H1 (cell line): ENCODE measurements around the gene U2AF1L4. TPM values are rescaled to one million over a fixed set of nuclear protein-coding genes. Genes with fewer than 3 reads are reported as not detected.

ENCODE experiments used
- ATF3 ChIP-seq: IDR thresholded peaks from 2 replicates; pipeline ENCODE4 v1.6.1; 2011; ENCODE audit warnings: low read depth, mild to moderate bottlenecking, low read length; ENCODE audit not compliant: insufficient read depth
- BACH1 ChIP-seq: IDR thresholded peaks from 2 replicates; pipeline ENCODE4 v1.6.1; 2012; ENCODE audit warnings: low read length, improper control_type of control experiment
- CHD7 ChIP-seq: fragments of 300-600 bp; sonication (generic); IDR thresholded peaks from 2 replicates; pipeline ENCODE4 v1.7.1; 2012; ENCODE audit warnings: low read length, moderate library complexity, mild to moderate bottlenecking, inconsistent platforms; ENCODE audit not compliant: insufficient replicate concordance
- NANOG ChIP-seq: IDR thresholded peaks from 2 replicates; pipeline ENCODE4 v1.6.1; 2011; ENCODE audit warnings: low read length, low read depth, mild to moderate bottlenecking, inconsistent platforms; ENCODE audit not compliant: insufficient read depth, poor library complexity, severe bottlenecking
- NRF1 ChIP-seq: IDR thresholded peaks from 2 replicates; pipeline ENCODE4 v1.6.1; 2011; ENCODE audit warnings: mild to moderate bottlenecking, low read depth, low read length, improper control_type of control experiment
- SUZ12 ChIP-seq: fragments of 200-600 bp; sonication (generic); IDR thresholded peaks from 2 replicates; pipeline ENCODE4 v1.6.1; 2012; ENCODE audit warnings: mild to moderate bottlenecking, inconsistent platforms, low read length, moderate library complexity, mixed read lengths
- polyA plus RNA-seq, 7 experiments: library from polyadenylated mRNA; depleted of rRNA in 3 of 7; stranded (reverse) in 5 of 7; unstranded in 2 of 7; fragments of >200 nt in 5 of 7; fragments of 200-250 nt in 2 of 7; gene quantifications; 1 replicate in 5 of 7; 2 replicates in 1 of 7; 4 replicates in 1 of 7; pipeline versions ENCODE4 v1.2.1 to v1.2.3, GENCODE V29; 2011 to 2013; ENCODE audit warnings: missing spikeins in 2 of 7, mixed read lengths in 2 of 7
- total RNA-seq: library from RNA; stranded (reverse); fragmentation: NEBNext Ultra II Directional; extraction: Animal tissue kit (Norgen Biotek cat#: 25700); gene quantifications from 2 replicates; pipeline ENCODE4 v1.2.1, GENCODE V29; 2021
- TF ChIP-seq, protein P1 (sequence below): IDR thresholded peaks from 2 replicates; pipeline ENCODE4 v1.6.1; 2012; ENCODE audit warnings: low read length, inconsistent platforms

Gene U2AF1L4
- total and polyA plus RNA-seq, 2 of the 8 experiments (the other 6 are each of a cell fraction or from before 2014, with no cell fraction given), result 15.1 to 32.7 TPM

GRCh38 chr19:35784503-35785338 lies 39.5 kb upstream of the U2AF1L4 start (continued):
- TF ChIP-seq, protein P1, sequence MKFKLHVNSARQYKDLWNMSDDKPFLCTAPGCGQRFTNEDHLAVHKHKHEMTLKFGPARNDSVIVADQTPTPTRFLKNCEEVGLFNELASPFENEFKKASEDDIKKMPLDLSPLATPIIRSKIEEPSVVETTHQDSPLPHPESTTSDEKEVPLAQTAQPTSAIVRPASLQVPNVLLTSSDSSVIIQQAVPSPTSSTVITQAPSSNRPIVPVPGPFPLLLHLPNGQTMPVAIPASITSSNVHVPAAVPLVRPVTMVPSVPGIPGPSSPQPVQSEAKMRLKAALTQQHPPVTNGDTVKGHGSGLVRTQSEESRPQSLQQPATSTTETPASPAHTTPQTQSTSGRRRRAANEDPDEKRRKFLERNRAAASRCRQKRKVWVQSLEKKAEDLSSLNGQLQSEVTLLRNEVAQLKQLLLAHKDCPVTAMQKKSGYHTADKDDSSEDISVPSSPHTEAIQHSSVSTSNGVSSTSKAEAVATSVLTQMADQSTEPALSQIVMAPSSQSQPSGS, result no peak
- TF ChIP-seq NANOG, result no peak
- no peak for TF ChIP-seq SUZ12
- no peak for TF ChIP-seq ATF3
- TF ChIP-seq CHD7, result no peak
- no peak for TF ChIP-seq BACH1
- no peak for TF ChIP-seq NRF1
